GM21576 (cell line): ENCODE measurements around the gene KIRREL1.

ENCODE experiments used
- ATAC-seq: cut with Tn5 transposase; IDR thresholded peaks from one replicate; pipeline ENCODE4 v1.9.1; 2021; ENCODE audit warnings: mild to moderate bottlenecking, moderate library complexity; ENCODE audit not compliant: unreplicated experiment

The KIRREL1 gene

DNA sequence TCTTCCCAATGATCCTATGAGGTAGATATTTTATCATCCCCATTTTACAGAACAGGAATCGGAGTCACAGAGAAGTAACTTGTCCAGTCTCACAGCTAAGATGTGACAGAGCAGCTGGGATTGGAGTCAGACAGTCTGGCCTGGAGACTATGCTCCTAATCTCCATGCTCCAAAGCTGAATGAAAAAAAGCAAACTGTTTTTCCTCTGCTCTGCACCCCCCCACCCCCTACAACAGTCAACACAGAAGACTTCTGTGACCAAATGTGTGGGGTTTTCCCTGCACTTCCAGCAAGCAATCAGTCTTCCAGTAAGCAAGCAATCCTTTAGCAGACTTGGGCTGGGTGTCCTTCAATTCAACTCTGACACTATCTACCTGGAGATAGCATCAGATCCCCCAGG, 33.2 kb downstream of the KIRREL1 start:
- no peak for ATAC-seq

DNA sequence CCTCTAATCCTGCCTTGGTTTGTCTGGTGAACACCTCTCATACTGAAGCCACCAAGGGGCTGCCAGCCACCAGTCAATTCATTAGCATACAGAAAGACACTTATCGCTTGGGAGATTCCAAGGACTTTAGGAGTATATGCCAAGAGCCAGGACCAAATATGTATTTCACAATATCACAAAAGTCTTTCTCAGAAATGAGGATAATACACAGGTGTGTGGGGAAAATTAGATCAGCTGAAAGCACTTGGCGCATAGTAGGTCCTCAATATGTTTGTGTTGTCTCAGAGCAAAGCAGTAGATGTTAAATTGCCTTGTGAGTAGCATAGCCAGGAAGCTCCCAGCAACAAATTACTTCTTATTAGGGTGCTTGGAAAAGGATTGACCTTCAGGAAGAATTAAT, 34.1 kb downstream of the KIRREL1 start:
- ATAC-seq = no peak

DNA sequence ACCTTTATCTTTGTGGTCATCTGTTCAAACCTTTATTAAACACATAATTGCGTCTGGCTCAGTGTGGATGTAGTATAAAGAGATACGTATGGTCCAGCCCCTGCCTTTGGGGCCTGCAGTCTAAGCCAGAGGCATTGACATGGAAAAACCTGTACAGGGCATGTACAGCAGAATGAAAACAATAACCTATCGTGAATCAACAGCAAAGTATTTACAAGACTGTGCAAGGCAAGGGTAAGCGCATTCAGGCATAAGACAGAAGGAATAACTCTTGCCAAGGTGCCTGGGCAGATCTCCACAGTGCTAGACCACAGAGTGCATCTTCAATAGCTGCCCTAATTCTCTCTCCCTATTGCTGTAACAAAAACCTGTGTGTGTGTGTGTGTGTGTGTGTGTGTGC, 35.5 kb downstream of the KIRREL1 start:
- no peak for ATAC-seq

DNA sequence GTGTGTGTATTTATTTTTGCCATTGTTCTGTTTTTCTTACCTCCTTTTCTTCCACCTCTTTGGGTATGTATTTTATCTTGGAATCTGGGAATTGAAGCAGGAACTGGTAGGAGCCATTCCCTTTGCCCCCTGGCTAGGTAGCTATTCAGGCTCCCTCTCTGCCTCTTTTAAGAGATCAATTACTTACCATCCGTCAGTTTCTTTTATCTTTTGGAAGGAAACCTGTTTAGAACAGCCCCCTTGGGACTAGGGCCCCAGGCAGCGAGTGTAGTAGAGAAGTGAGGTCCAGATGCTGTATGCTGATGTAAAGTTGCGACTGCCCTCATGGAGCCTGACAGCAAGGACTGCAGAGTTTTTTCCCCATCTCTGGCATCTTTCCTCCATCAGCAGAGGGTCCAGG, 41.6 kb downstream of the KIRREL1 start:
- no peak for ATAC-seq

DNA sequence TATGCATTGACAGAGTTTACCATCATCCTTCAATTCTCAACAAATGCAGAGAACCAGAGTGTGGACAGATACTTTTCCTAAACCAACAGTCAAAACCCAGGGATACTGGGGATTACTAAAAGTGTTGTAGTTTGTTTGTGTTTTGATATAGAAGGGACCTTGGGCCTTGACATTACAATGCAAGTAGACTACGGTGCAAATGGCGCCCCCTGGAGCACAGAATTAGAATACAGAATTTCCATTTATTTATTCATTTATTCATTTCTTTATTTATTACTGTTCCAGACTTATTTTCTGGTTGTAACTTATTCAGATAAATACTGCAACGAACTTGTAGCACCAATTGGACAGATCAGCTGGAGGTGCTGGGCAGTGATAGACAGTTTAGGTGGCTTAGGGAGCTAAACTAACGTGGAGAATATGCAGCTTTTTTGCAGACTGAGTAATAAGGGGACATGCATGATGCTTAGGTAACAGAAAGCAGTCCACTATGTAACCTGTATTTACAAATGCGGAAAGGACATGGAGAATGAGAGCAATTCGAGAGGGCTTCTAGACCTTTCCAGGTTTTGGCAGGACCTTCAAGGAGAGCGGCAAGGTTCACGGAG, 42.6 kb downstream of the KIRREL1 start:
- no peak for ATAC-seq

DNA sequence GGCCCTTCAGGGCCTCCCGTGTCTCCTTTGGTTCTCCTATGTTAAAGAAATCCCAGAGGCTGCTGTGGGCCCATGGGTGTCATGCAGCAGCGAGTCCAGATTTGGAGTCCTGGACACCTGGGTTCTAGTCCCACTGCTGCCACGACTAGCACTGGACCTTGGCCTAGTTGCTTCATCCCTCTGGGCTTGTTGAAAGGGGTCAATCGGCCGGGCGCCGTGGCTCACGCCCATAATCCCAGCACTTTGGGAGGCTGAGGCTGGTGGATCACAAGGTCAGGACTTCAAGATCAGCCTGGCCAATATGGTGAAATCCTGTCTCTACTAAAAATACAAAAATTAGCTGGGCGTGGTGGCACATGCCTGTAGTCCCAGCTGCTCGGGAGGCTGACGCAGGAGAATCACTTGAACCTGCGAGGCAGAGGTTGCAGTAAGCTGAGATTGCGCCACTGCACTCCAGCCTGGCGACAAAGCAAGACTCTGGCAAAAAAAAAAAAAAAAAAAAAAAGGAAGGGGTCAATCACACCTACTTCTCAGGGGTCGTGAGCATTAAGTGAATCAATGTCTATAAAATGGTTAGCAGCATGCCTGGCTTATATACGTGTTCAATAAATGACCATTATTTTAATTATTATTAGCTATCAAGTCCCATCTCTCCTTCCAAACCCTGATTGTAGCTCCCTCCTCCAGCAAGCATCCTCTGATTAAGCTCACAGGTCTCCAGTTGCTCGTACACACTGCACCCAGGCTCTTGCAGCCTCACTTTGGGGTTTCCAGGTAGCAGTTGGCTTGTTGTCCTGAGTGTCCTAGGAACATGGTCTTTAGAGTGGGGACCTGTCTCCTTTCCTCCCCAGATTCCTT, 43.8 kb downstream of the KIRREL1 start:
- ATAC-seq = no peak

DNA sequence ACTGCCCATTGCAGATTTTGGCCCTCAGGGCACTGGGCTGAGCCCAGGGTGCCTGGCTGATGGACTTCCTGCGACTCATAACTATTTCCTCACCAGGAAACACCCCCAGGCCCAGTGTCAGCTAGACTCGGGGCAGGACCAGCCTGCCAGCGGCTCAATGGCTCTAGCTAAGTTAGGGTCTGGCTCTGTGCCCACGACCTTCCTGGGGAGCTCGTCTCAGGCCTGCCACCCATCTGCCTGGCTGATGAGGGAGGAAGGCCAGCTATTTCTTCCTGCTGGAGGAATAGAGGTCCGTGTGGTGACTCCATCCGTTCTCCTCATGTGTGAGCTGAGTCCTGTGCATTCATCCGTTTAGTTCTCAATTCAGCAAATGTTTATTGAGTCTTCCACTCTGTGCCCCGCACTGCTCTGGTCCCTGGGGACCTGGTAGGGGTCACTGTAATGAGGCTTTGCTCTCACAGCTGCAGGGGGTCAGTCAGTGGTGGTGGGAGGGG, 44.5 kb downstream of the KIRREL1 start:
- no peak for ATAC-seq

DNA sequence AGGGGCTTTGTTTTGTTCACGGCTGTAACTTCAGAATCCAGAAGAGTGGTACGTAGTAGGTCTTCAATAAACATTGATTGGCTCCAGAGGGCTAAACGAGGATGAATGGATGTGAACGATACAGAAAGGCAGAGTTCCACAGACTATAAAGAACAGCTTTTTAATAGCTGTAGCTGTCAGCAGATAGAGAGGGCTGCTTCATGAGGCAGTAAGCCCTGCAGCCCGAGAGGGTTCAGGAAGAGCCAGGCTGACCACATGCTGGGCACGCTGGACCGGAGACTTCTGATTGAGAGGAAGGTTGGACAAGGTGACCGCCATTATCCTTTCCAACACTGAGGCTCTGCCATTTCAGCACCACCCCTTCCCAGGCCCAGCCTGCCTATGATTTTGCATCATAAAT, 45.3 kb downstream of the KIRREL1 start:
- no peak for ATAC-seq

DNA sequence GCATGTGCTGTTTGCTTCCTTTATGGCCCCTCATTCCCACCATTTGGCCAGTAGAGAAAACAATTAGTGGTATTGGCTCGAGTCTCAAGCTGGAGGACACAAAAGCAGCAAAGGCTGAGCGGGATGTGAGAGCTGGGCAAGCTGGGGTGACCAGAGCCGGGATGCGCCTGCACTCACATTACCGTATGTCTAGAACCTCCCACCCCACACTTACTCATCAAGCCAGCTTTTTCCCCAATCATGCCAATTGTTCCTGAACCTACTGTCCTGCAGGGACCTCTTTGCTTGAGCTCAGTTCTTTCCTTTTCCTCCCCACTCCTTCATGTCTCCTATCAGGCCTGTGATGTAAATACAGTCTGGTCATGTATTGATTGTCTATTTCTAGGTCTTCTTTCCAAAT, 45.9 kb downstream of the KIRREL1 start:
- ATAC-seq = no peak

DNA sequence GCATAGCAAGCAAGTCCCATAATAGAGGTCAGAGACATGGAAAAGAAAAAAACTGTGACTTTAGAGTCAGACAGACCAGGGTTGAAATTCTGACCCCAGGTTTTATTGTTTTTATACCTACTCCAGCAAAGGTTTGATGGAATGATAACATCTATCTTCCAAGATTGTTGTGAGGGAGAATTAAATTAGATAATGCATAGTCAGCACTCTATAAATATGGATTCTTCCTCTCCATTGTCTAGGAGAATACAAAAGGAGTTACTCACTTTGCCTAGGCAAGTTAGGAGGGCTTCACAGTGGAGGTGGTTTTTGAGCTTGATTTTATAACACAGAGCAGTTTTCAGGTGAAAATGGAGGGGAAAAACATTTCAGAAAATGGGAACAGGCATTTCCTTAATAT, 46.9 kb downstream of the KIRREL1 start:
- ATAC-seq = no peak

DNA sequence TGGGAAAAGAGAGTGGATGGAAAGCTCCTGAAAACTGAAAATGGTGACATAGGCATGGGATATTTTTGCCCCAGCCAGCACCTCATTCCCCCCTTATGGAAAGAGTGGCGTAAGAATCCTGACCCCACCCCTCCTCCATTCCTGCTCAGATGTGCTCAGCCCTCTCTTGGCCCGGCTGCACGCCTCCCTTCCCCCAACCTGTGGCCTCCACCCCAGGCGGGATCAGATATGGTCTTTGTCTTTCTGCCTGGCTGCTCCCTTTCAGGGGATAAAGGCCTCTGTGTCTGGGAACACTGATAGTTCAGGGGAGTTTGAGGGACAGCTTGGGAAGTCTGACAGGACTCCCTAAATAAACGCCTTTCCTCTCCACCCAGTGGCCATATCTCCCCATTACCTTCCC, 49.8 kb downstream of the KIRREL1 start:
- ATAC-seq = no peak

DNA sequence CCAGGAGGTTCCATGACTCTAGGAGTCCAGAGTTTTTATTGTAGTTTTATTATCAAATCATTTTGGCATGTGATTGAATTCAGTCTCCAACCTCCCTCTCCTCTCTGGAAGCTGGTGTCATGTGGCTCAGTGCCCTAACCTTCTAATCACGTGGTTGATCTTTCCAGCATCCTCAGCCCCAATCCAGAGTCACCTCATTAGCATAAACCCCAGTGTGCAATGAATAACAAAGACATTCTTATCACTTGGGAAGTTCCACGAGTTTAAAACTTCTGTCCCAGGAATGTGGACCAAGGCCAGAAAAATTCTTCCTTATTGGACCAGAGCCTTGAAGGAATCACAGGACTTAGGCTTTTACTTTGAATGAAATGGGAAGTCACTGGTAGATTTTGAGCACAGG, 52.2 kb downstream of the KIRREL1 start:
- ATAC-seq = no peak

DNA sequence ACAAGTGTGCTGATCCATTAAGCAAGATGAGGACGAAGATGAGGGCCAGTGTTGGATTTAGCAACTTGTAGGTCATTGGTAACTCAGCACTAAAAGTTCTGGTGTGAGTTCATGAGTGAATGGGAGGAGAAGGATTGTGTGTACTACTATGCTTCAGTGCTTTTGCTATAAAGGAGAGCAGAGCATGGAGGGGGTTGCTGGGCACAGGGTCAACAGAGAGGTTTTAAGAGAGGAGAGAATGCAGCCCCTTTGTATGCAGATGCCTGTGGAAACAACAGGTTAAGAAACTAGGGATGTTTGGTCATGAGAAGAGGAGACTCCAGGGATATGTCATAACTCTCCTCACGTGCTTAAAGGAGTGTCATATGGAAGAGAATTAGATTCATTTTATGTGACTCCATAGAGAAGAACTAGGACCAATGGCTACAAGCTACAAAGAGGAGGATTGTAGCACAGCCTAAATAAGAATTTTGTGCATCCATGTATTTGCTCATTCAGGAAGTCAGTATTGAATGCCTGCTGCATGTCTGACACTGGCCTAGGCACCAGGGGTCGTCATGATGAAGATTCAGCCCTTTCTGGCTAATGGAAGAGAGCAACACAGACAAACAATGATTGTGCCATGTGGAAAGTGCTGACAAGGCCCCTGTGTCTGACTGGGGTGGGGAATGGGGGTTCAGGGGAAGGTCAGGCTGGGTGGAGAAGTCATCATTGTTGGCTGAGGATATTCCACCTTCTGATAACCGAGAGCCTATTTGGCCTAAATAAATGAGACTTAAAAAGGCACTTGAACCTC, 53.5 kb downstream of the KIRREL1 start:
- no peak for ATAC-seq

DNA sequence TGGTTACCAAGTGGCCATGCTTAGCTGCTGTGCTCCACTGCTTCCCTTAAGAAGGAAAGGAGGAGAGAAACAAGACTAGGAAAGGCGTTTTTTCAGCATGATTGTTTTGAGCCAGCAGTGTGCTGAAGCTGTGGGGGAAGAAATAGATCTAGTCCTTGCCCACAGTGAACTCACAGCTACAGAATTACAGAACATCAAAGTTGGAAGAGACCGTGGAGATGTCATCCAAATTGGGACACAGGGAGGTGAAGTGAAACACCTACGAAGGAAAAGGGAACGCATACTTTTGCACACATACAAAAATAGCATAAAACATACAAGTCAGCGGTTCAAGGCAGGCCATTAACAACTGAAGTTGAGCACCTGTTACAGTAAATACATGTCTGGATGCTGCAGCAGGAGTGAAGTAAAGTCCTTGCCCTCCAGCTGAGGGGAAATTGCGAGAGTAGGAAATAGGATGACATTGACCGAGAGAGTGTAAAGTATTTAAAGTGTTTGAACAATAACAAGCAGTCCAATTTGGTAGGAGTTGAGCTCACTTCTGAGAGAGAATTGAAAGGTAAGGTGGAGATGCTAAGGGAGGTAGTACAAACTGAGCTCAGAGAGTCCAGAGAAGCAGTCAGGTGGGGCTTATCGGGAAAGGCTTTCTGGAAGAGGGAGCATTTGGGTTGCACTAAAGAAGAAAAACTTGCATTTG, 55.1 kb downstream of the KIRREL1 start:
- no peak for ATAC-seq

DNA sequence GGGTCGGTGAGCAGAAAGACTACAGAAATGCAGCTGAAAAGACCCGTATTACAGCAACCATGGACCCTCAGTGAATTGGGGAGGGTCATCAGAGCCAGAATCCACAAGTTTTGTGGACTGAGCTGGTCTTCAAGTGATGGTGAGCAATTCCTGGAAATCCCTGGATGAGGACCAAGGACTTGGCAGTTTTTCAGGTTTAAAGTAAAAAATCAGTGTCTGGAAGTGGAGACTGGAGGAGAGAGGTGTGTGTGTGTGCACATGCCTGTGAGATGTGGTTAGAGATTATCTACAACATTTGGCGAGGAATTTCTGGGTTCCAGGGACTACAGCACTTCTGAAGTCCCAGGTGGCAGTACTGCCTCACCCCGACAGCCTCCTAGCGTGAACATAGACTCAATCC, 56.4 kb downstream of the KIRREL1 start:
- no peak for ATAC-seq

DNA sequence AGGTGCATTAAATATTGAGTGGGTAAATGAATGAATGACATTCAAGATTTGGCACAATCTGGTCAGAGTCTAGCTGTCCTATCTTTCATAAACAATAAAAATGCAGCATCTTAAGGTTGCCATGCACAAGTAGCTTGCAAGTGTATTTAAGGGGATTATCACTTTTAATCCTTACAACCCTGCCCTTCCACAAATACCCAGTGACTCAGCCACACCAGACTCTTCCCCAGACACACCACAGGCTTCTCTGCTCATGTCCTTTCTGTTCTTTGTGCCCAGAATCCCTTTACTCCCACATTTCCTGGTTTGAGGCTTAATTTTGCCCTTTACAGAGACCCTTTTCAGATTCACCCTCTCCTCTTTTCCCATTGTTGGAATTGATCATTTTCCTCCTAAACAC, 59.8 kb downstream of the KIRREL1 start:
- ATAC-seq = no peak

DNA sequence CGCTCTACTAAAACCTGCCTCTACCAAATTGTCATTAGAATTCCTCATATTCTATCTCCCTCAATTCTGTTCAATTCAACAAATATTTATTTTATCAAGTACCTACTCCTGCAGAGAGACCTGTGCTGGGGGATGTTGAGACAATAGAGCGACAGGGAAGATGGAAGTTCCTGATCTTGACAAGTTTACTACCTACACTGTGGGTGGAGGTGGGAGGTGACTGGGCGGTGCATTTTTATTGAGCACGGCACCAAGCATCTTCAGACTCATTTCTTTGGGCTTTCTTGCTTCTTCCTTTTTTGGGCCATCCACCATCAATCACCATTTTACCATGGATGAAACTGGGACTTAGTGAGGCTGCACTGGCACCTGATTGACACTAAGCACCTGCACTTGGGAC, 61.3 kb downstream of the KIRREL1 start:
- no peak for ATAC-seq

DNA sequence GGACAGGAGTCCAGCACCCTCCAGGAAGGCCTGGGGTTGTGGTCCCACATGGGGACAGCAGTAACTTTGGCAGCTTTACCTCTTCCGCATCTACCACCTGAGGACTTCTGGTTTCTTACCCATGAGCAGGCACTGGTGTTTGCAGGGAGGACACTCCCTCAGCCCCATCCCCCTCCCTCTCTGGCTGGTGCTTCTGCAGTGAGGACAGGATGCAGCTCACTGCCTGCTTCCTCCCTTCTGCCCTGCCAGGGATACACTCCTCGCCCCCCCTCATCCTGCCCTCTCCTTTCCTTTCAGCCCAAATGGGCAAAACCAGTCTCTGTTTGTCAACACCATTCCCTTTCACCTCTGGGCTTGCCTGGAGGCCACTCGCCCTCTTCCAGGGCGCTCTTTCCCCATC, 62.4 kb downstream of the KIRREL1 start:
- no peak for ATAC-seq

DNA sequence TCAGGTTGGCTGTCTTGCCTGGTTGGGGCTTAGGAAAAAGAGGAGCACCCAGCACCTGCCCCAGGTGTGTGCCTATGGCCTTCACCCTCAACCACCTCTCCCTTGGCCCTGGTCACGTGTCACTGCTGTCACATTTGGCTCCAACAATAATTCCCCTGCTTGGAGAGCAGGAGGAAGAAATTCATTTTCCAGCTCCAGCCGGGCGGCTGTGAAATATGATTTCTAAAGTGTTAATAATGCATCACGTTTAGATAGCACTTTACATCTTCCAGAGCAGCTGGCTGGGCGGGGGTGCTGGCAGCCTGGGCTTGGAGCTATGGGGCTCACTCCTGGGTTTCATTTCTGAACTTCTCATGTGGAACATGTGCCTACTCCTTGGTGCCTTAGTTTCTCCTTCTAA, 63.1 kb downstream of the KIRREL1 start:
- ATAC-seq = no peak

DNA sequence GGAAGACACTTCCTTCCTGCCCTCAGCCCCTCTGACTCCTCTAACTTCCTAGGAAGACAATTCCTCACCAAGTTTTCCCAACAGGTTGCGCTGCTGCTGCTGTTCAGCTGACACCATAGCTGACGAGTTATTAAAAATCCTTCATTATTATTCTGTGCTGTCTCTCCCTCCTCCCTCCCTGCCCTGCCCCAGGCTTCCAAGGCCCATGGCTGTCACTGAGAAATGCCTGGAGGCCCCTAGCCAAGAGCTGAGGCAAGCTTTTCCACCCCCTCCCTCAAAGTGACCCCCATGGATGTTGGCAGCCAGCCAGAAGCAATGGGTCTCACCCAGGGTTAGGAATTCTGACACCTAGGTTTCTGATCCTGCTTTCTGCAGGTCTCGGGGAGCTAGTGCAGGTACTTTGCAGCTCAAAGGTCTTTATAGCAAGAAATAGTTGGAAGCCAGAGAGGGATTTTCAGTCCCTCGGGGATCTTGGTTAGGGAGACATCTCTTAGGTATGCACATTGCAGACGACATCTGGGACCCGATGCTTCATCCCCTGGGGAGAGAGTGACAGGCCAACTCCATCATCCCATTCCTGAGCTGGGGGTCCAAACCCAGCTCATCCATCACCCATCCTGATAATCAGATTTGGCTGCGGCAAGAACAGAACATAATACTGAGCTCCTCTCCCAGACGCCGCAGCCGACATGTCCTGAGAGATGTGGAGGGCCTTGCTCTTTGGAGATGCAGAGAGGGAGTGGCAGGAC, 65.0 kb downstream of the KIRREL1 start:
- no peak for ATAC-seq
